Ovary (tissue), 3 donors: ENCODE measurements around the gene IL18R1.

ENCODE experiments used
- CTCF ChIP-seq, 3 donors: fragments of 450-650 bp in 2 of 3; fragments of 200-600 bp in 1 of 3; IDR thresholded peaks; one replicate each; pipeline versions ENCODE4 v1.5.1 to v1.8.0; 2016 to 2022; ENCODE audit warnings: antibody characterized with exemption in 3 of 3, mild to moderate bottlenecking in 1 of 3
- EP300 ChIP-seq: sonication (generic); formaldehyde crosslinking; IDR thresholded peaks from one replicate; pipeline ENCODE4 v1.6.1; 2017; ENCODE audit warnings: antibody characterized with exemption
- POLR2A ChIP-seq: fragments of 450-650 bp; IDR thresholded peaks from one replicate; pipeline ENCODE4 v1.6.1; 2017; ENCODE audit warnings: antibody characterized with exemption, mild to moderate bottlenecking, moderate library complexity
- donor health status: DM: no; HTN: no; CAD: no.

- TF ChIP-seq POLR2A, result no peak
- no peak for TF ChIP-seq CTCF (IDR thresholded peaks at IDR 0.05)
- TF ChIP-seq EP300, result no peak
These were observed 67.8 kb downstream of the IL18R1 start for GRCh38 chr2:102423368-102423767.
